ENCODE measurements around the gene MYH10. TPM values are rescaled to one million over a fixed set of nuclear protein-coding genes. Genes with fewer than 3 reads are reported as not detected.

Gene MYH10
- total RNA-seq, 1 donor from 2014 or later = 378 TPM

- H3K36me3 ChIP-seq = peaks cover 69 to 96% of the 10 kb centered on the region in 2 donors
- intact Hi-C loops (cut with DNase I) = loop anchor here (5.0 kb wide), 2 partner anchors 65 to 245 kb away; no protein-coding TSS in a partner anchor
- DNase-seq (ENCODE audit: low spot score in 2 of 2) = peak in 1 of 2 donors; percentile 62
- no peak for TF ChIP-seq CTCF (IDR thresholded peaks at IDR 0.05)
- no peaks in the 10 kb centered on the region for H3K9me3 ChIP-seq
- H3K4me3 ChIP-seq = no peak overlapping the region
- peaks cover 0 to 9% of the 10 kb centered on the region in 2 donors for H3K4me1 ChIP-seq
- no peaks in the 10 kb centered on the region for H3K27me3 ChIP-seq
- H3K27ac ChIP-seq = peak overlapping the region; percentile 56 to 78
These were observed 128.4 kb downstream of the MYH10 start for GRCh38 chr17:8502126-8502525.

GRCh38 chr17:8500609-8501008 is 129.9 kb downstream of the MYH10 start:
- TF ChIP-seq CTCF (IDR thresholded peaks at IDR 0.05) = no peak
- DNase-seq (ENCODE audit: low spot score in 2 of 2) = no peak
- Histone ChIP-seq H3K27ac (peak overlapping the region; percentile 56 to 78), H3K36me3 (peaks cover 70 to 96% of the 10 kb centered on the region in 2 donors), H3K9me3 (no peaks in the 10 kb centered on the region), H3K4me1 (peaks cover 0 to 9% of the 10 kb centered on the region in 2 donors), H3K4me3 (no peak overlapping the region), H3K27me3 (no peaks in the 10 kb centered on the region)
- intact Hi-C loops (cut with DNase I) = loop anchor here (5.0 kb wide), 2 partner anchors 67 to 247 kb away; no protein-coding TSS in a partner anchor

- DNase-seq (ENCODE audit: low spot score in 2 of 2) = peak in 1 of 2 donors; percentile 55
- H3K4me3 ChIP-seq = no peak overlapping the region
- no peak for TF ChIP-seq CTCF (IDR thresholded peaks at IDR 0.05)
- peaks cover 71 to 96% of the 10 kb centered on the region in 2 donors for H3K36me3 ChIP-seq
- H3K27me3 ChIP-seq = no peaks in the 10 kb centered on the region
- no peaks in the 10 kb centered on the region for H3K9me3 ChIP-seq
- intact Hi-C loops (cut with DNase I) = loop anchor here (5.0 kb wide), 2 partner anchors 68 to 248 kb away; no protein-coding TSS in a partner anchor
- peak overlapping the region; percentile 56 to 78 for H3K27ac ChIP-seq
- peaks cover 0 to 8% of the 10 kb centered on the region in 2 donors for H3K4me1 ChIP-seq
These were observed 130.9 kb downstream of the MYH10 start for GRCh38 chr17:8499614-8500013.

DNA sequence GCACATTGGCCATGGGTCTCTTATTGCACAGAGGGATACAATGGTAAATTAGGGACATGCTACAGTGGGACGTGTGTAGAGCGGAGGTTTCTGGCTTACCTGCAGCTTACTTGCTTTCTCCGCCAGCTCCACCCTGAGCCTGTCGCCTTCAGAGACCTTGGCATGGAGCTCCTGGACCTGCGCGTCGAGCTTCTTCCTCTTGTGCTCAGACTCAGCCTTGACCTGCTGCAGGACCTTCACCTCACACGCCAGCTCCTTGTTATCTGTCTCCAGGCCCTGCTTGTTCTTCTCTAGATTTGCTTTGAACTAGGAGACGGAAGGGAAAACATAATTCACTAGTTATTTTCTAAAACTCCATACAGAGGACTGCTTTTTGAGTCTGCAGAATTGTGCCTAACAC is 131.4 kb downstream of the MYH10 start:
- Histone ChIP-seq H3K4me3 (no peak overlapping the region), H3K27me3 (no peaks in the 10 kb centered on the region), H3K27ac (no peak overlapping the region), H3K36me3 (peaks cover 71 to 96% of the 10 kb centered on the region in 2 donors), H3K4me1 (peaks cover 0 to 5% of the 10 kb centered on the region in 2 donors), H3K9me3 (no peaks in the 10 kb centered on the region)
- intact Hi-C loops (cut with DNase I) = no loop called here
- DNase-seq (ENCODE audit: low spot score in 2 of 2) = peak in 1 of 2 donors; percentile 47
- no peak for TF ChIP-seq CTCF (IDR thresholded peaks at IDR 0.05)

DNA sequence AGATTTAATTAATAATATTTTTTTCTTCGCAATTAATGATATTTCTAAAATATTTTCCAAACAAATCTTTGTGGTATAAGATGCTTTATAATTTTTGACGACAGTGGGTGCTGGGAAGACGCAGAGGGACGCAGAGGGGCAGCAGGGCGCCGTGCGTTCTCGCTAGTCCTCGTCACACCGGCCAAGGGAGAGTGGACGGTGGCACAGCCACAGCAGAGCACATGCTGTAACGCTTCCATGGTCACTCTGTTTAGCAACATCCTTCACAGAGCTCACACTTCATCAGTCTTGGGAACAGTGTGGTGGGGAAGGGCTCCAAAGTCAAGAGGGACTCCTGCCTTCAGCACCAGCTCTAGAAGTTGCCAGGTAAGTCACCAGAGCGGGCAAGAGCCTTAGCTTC is 134.4 kb downstream of the MYH10 start:
- intact Hi-C loops (cut with DNase I) = no loop called here
- peaks cover 96 to 100% of the 10 kb centered on the region in 2 donors for H3K36me3 ChIP-seq

More for the DNA sequence above, 134.4 kb downstream of the MYH10 start:
- Histone ChIP-seq H3K9me3 (no peaks in the 10 kb centered on the region), H3K27ac (peak overlapping the region in 1 of 2 donors; percentile 3), H3K4me1 (no peaks in the 10 kb centered on the region), H3K27me3 (no peaks in the 10 kb centered on the region), H3K4me3 (no peak overlapping the region)
- DNase-seq (ENCODE audit: low spot score in 2 of 2) = peak in 1 of 2 donors; percentile 34
- no peak for TF ChIP-seq CTCF (IDR thresholded peaks at IDR 0.05)
